ENCODE data around the gene DOK5.

- TF ChIP-seq CTCF (IDR thresholded peaks at IDR 0.05), result no peak
- TF ChIP-seq POLR2A (IDR thresholded peaks at IDR 0.05), result no peak
These were observed 3.9 kb downstream of the DOK5 start for GRCh38 chr20:54479138-54479906.

All from uterus (tissue), 2 donors.